ENCODE measurements around the gene PGGHG.
"Not testable (repeated sequence)": the region's sequence is repeated elsewhere in the genome, so short reads cannot be mapped to it uniquely, and the experiment has no call there.

Gene PGGHG

DNA sequence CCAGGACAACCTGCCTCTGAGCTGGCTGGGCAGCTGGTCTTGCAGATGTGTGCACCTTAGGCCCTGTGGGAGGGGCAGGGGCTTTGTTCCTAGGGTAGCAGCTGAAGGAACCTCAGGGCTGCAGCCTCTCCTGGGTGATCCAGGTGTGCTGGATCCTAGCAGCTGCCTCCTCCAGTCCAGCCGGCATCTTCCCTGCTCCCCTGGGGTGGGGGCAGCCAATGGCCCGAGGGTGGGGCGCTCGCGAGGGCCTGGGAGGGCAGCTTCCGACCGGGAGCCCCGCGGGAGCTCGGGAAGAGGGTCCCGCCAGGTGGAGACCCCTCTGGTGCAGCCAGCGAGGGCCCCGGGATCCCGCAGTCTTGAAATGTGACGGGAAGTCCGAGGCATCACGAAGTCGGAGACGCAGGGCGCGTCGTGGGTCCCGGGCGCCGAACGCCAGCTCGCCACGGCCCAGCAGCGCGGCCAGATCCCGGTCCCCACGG, 26.6 kb downstream of the PGGHG start:
- no peak for TF ChIP-seq EZH2 (IDR thresholded peaks at IDR 0.05; ENCODE audit: borderline replicate concordance, low read depth, low read length, severe bottlenecking)
- TF ChIP-seq, protein P1, sequence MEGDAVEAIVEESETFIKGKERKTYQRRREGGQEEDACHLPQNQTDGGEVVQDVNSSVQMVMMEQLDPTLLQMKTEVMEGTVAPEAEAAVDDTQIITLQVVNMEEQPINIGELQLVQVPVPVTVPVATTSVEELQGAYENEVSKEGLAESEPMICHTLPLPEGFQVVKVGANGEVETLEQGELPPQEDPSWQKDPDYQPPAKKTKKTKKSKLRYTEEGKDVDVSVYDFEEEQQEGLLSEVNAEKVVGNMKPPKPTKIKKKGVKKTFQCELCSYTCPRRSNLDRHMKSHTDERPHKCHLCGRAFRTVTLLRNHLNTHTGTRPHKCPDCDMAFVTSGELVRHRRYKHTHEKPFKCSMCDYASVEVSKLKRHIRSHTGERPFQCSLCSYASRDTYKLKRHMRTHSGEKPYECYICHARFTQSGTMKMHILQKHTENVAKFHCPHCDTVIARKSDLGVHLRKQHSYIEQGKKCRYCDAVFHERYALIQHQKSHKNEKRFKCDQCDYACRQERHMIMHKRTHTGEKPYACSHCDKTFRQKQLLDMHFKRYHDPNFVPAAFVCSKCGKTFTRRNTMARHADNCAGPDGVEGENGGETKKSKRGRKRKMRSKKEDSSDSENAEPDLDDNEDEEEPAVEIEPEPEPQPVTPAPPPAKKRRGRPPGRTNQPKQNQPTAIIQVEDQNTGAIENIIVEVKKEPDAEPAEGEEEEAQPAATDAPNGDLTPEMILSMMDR (IDR thresholded peaks at IDR 0.05; ENCODE audit: borderline replicate concordance, extremely low read depth, low read length, poor library complexity, severe bottlenecking), result no peak
- ATAC-seq (ENCODE audit: insufficient read depth, low read depth), result no peak
- peak overlapping the region; percentile 88 for H3K4me2 ChIP-seq (ENCODE audit: insufficient read depth, low read length)

GRCh38 chr11:316031-316701, 27.2 kb downstream of the PGGHG start:
- ATAC-seq (ENCODE audit: insufficient read depth, low read depth) (no peak), DNase-seq (peak; percentile 51)
- Histone ChIP-seq H3K4me2 (ENCODE audit: insufficient read depth, low read length) (peak overlapping the region; percentile 88), H3K27ac (ENCODE audit: low read length) (peak overlapping the region; percentile 83), H3K9ac (ENCODE audit: low read depth, low read length) (peak overlapping the region; percentile 72), H2AFZ (ENCODE audit: low read depth, low read length) (no peak overlapping the region), H3K4me3 (ENCODE audit: low read depth in 1 of 2, low read length in 2 of 2) (peak overlapping the region; percentile 44 to 64; a peak in 3 of 4 replicates), H3K4me1 (ENCODE audit: insufficient read depth, low read length) (peaks cover 68% of the 10 kb centered on the region), H3K27me3 (ENCODE audit: insufficient read depth, low read length, poor library complexity) (no peaks in the 10 kb centered on the region), H3K9me3 (ENCODE audit: insufficient read depth, low read length, severe bottlenecking) (no peaks in the 10 kb centered on the region), H3K79me2 (ENCODE audit: insufficient read depth, low read length) (peaks cover 46% of the 10 kb centered on the region), H4K20me1 (ENCODE audit: insufficient read depth, low read length) (peaks cover 19% of the 10 kb centered on the region), H3K36me3 (ENCODE audit: insufficient read depth, low read length) (peaks cover 25% of the 10 kb centered on the region)
- TF ChIP-seq, protein P1 (IDR thresholded peaks at IDR 0.05; ENCODE audit: borderline replicate concordance, extremely low read depth, low read length, poor library complexity, severe bottlenecking), result no peak
- TF ChIP-seq EZH2 (IDR thresholded peaks at IDR 0.05; ENCODE audit: borderline replicate concordance, low read depth, low read length, severe bottlenecking), result no peak

More for the DNA sequence above, 26.6 kb downstream of the PGGHG start:
- Histone ChIP-seq H3K4me1 (ENCODE audit: insufficient read depth, low read length) (peaks cover 64% of the 10 kb centered on the region), H3K27ac (ENCODE audit: low read length) (peak overlapping the region; percentile 83), H3K4me3 (ENCODE audit: low read depth in 1 of 2, low read length in 2 of 2) (peak overlapping the region; percentile 44 to 64), H2AFZ (ENCODE audit: low read depth, low read length) (no peak overlapping the region), H3K79me2 (ENCODE audit: insufficient read depth, low read length) (peaks cover 46% of the 10 kb centered on the region), H3K36me3 (ENCODE audit: insufficient read depth, low read length) (peaks cover 25% of the 10 kb centered on the region), H3K27me3 (ENCODE audit: insufficient read depth, low read length, poor library complexity) (no peaks in the 10 kb centered on the region), H3K9ac (ENCODE audit: low read depth, low read length) (peak overlapping the region; percentile 72), H3K9me3 (ENCODE audit: insufficient read depth, low read length, severe bottlenecking) (no peaks in the 10 kb centered on the region), H4K20me1 (ENCODE audit: insufficient read depth, low read length) (peaks cover 19% of the 10 kb centered on the region)
- no peak for DNase-seq

DNA sequence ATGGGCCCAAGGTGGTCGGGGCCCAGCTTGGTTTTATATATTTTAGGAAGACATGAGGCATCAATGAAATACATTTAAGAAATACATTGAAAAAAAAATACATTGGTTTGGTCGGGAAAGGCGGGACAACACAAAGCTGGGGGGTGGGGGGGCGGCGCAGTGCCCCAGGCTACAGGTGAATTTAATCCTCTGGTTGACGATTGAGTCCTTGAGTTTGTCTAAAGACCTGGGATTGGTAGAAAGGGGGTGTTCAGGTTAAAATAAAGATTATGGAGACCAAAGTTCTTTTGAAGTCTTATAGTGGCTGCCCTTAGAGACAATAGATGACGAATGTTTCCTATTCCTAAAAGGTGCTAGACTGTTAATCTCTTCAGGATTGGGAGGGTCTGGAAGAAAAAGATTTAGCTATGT, 28.0 kb downstream of the PGGHG start:
- no peaks in the 10 kb centered on the region for H3K9me3 ChIP-seq (ENCODE audit: insufficient read depth, low read length, severe bottlenecking)
- no peaks in the 10 kb centered on the region for H3K27me3 ChIP-seq (ENCODE audit: insufficient read depth, low read length, poor library complexity)
- H3K4me3 ChIP-seq (ENCODE audit: low read depth in 1 of 2, low read length in 2 of 2), result peak overlapping the region; percentile 44 to 64; a peak in 3 of 4 replicates
- no peak for ATAC-seq (ENCODE audit: insufficient read depth, low read depth)
- no peak for DNase-seq
- peak overlapping the region; percentile 83; the same call in 1 of the 2 replicates for H3K27ac ChIP-seq (ENCODE audit: low read length)
- H4K20me1 ChIP-seq (ENCODE audit: insufficient read depth, low read length), result peaks cover 19% of the 10 kb centered on the region
- H3K79me2 ChIP-seq (ENCODE audit: insufficient read depth, low read length), result peaks cover 46% of the 10 kb centered on the region
- H3K9ac ChIP-seq (ENCODE audit: low read depth, low read length), result peak overlapping the region; percentile 72
- TF ChIP-seq, protein P1 (IDR thresholded peaks at IDR 0.05; ENCODE audit: borderline replicate concordance, extremely low read depth, low read length, poor library complexity, severe bottlenecking), result no peak
- TF ChIP-seq EZH2 (IDR thresholded peaks at IDR 0.05; ENCODE audit: borderline replicate concordance, low read depth, low read length, severe bottlenecking), result no peak
- no peak overlapping the region for H2AFZ ChIP-seq (ENCODE audit: low read depth, low read length)
- peaks cover 25% of the 10 kb centered on the region for H3K36me3 ChIP-seq (ENCODE audit: insufficient read depth, low read length)
- H3K4me1 ChIP-seq (ENCODE audit: insufficient read depth, low read length), result peaks cover 64% of the 10 kb centered on the region
- peak overlapping the region; percentile 88 for H3K4me2 ChIP-seq (ENCODE audit: insufficient read depth, low read length)

DNA sequence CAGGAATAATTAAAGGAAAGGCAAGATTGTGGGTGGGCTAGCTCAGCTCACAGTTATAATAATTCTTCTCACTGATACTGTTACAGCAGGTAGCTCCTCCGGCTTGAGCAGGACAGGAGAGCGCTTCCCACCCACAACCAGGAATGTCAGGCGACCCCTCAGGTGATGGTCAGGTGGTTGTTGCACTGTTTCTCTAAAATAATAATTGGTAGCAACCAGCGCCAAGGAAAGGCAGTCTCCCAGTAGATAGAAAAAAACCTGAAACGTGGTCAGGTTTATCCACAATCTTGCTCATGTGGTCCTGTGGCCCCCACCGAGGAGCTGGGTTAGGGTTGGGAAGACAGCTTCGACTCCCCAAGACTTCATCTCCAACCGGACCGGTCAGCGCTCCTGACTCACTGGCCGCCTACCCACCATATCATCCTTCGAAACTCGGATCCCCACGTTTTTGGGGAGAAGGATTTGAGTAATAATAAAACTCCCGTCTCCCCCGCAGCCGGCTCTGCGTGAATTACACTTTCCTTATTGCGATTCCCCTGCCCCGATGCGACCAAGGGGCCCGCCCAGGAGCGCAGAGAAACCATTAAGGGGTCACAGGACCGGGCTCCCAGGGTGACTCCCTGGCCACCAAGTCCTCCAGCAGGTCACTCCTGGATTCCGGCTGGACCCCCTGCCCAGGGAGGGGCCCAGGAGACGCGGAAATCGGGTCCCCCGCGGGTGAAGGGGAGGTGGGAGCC, 28.9 kb downstream of the PGGHG start:
- H3K9me3 ChIP-seq (ENCODE audit: insufficient read depth, low read length, severe bottlenecking); H3K9ac ChIP-seq (ENCODE audit: low read depth, low read length); H2AFZ ChIP-seq (ENCODE audit: low read depth, low read length); H3K27ac ChIP-seq (ENCODE audit: low read length); H3K27me3 ChIP-seq (ENCODE audit: insufficient read depth, low read length, poor library complexity); DNase-seq; ATAC-seq (ENCODE audit: insufficient read depth, low read depth): not testable (repeated sequence)
- Histone ChIP-seq H4K20me1 (ENCODE audit: insufficient read depth, low read length) (peaks cover 19% of the 10 kb centered on the region), H3K36me3 (ENCODE audit: insufficient read depth, low read length) (peaks cover 25% of the 10 kb centered on the region), H3K4me2 (ENCODE audit: insufficient read depth, low read length) (peak overlapping the region; percentile 88), H3K4me1 (ENCODE audit: insufficient read depth, low read length) (peaks cover 55% of the 10 kb centered on the region), H3K4me3 (ENCODE audit: low read depth in 1 of 2, low read length in 2 of 2) (peak overlapping the region in 1 of 2 experiments; percentile 64; a peak in 2 of 4 replicates), H3K79me2 (ENCODE audit: insufficient read depth, low read length) (peaks cover 46% of the 10 kb centered on the region)

DNA sequence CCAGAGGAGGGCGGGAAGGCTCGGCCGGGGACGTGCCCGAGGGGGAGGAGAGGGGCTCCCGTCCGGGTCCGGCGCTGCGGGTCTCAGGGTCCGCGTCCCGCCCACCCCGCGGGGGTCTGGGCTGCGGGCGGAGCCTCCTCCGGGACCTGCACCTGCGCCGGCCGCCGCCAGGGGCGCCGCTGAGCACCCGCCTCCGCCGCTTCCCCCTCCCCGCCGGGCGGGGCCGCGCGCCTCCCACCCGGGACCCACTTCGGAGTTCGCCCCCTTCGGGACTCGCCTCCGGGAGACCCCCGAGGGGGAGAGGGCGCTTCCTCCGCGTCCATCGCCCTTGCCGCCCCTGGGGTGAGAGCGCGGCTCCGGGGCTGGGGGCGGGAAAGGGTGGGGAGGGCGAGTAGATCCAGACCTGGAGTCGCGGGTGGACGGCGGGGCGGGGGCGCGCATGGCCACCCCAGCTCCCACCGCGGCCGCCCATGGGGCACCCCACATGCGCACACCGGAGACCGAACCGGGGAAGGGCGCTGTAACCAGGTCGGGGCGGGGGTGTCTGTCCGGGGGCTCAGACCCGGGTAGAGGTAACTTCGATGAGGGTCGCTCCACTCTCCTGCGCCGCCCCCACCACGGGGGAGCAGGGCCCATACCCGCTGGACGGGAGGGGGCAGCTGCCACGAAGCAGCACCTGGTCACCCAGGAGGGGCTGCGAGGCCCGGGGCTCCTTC, 29.6 kb downstream of the PGGHG start:
- not testable (repeated sequence) for H3K9me3 ChIP-seq (ENCODE audit: insufficient read depth, low read length, severe bottlenecking); H3K27me3 ChIP-seq (ENCODE audit: insufficient read depth, low read length, poor library complexity); H2AFZ ChIP-seq (ENCODE audit: low read depth, low read length); DNase-seq; H3K27ac ChIP-seq (ENCODE audit: low read length)
- peak overlapping the region; percentile 88 for H3K4me2 ChIP-seq (ENCODE audit: insufficient read depth, low read length)
- H3K9ac ChIP-seq (ENCODE audit: low read depth, low read length), result peak overlapping the region; percentile 55
- H3K4me3 ChIP-seq (ENCODE audit: low read depth in 1 of 2, low read length in 2 of 2), result peak overlapping the region in 1 of 2 experiments; percentile 56; a peak in 3 of 4 replicates
- H3K36me3 ChIP-seq (ENCODE audit: insufficient read depth, low read length), result peaks cover 25% of the 10 kb centered on the region
- peak; percentile 29 for ATAC-seq (ENCODE audit: insufficient read depth, low read depth)
- H3K79me2 ChIP-seq (ENCODE audit: insufficient read depth, low read length), result peaks cover 40% of the 10 kb centered on the region
- peaks cover 48% of the 10 kb centered on the region for H3K4me1 ChIP-seq (ENCODE audit: insufficient read depth, low read length)
- peaks cover 19% of the 10 kb centered on the region for H4K20me1 ChIP-seq (ENCODE audit: insufficient read depth, low read length)
